Fibroblast of skin of right biceps (primary cell): Measurements from ENCODE around the gene ZNF587.
"Not testable (repeated sequence)": the region's sequence is repeated elsewhere in the genome, so short reads cannot be mapped to it uniquely, and the experiment has no call there.

ENCODE experiments used
- DNase-seq: peaks from one replicate; pipeline ENCODE4 v3.0.0-alpha.2; 2013

The ZNF587 gene

GRCh38 chr19:57849666-57850473 is at the start of gene ZNF587:
ZNF587 (plus strand) TSS chr19:57849859; CDS start chr19:57850039, 180 bp downstream.
- DNase-seq, result peak; percentile 88

GRCh38 chr19:57800696-57801095 is 49.0 kb upstream of the ZNF587 start:
- DNase-seq, result no peak

GRCh38 chr19:57802269-57802668 is 47.4 kb upstream of the ZNF587 start:
- DNase-seq, result no peak

DNA sequence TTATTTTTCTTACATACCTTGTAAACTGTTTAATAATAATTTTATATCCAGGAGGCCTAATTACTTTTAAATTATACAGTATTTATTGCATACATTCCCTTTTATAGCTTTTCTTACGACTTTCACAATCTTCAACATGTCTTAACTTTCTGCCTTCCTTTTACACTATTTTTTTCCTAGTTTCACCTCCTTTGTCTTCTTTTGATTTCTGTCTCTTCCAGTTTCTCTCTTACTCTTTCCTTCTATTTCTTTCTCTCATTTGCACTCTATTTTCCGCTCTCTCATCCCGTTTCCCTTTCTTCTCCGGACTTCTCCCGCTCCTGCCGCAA is 46.4 kb upstream of the ZNF587 start:
- DNase-seq, result no peak

GRCh38 chr19:57803594-57804325 is 45.9 kb upstream of the ZNF587 start:
- DNase-seq, result peak; percentile 99

- DNase-seq, result no peak
Measured at GRCh38 chr19:57807541-57807940, 42.1 kb upstream of the ZNF587 start.

- not testable (repeated sequence) for DNase-seq
Measured at GRCh38 chr19:57810410-57811295, 39.0 kb upstream of the ZNF587 start.

DNA sequence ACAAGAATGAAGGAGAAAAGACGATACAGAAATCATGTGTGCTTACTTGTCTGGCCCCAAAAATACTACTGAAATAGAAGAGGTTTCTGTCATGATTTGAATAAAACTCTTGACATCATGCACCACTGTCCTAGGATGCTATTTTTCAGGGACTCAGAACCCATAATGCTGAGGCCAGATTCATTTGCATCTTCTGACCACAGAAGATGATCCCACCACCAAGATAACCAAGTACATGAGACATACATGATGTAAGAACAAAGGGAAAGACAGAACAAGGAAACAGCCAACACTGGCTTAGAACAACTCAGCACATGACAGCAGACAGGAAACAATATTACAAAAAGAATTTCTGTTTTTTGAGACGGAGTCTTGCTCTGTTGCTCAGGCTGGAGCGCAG is 37.4 kb upstream of the ZNF587 start:
- no peak for DNase-seq

GRCh38 chr19:57812975-57813820 is 36.5 kb upstream of the ZNF587 start:
- not testable (repeated sequence) for DNase-seq

GRCh38 chr19:57813919-57814504 is 35.6 kb upstream of the ZNF587 start:
- DNase-seq, result no peak

DNA sequence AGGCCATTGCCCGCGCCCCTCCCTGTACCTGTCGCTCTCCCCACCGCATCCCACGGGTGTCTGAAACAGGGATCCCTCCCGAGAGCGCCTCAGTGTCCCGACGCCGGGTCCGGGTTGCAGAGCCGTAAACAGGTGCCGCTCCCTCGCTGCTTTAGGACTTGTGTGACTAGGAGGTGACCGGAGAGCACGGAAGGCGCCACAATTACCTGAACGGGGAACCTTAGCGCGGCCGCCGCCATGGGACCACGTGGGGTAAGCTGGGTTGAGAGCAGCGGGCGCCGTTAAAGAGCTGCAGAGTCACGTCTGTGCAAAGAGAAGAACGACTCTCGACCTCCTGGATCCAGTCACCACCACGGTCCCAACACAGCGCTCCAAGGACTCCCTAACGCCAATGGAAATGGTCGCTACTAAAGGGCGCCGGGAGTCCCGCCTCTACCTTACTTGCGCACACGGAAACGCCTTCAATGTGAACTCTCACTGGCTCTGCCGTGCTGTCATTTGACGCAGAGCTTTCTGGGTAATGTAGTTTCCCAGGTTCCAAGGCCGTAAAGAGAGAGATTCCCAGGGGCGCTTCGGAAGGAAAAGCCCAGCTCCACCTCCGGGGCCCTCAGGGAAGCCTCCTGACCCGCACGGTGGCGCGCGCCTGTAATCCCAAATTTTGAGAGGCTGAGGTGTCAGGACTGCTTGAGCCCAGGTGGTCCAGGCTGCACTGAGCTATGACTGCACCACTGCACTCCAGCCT is 35.0 kb upstream of the ZNF587 start, which contains the start of gene ZNF552:
TSS of gene ZNF552 (minus strand) at position 409 of the 742 bp plus-strand sequence. CDS start at position 239, 170 bp downstream.
- DNase-seq, result peak; percentile 93

DNA sequence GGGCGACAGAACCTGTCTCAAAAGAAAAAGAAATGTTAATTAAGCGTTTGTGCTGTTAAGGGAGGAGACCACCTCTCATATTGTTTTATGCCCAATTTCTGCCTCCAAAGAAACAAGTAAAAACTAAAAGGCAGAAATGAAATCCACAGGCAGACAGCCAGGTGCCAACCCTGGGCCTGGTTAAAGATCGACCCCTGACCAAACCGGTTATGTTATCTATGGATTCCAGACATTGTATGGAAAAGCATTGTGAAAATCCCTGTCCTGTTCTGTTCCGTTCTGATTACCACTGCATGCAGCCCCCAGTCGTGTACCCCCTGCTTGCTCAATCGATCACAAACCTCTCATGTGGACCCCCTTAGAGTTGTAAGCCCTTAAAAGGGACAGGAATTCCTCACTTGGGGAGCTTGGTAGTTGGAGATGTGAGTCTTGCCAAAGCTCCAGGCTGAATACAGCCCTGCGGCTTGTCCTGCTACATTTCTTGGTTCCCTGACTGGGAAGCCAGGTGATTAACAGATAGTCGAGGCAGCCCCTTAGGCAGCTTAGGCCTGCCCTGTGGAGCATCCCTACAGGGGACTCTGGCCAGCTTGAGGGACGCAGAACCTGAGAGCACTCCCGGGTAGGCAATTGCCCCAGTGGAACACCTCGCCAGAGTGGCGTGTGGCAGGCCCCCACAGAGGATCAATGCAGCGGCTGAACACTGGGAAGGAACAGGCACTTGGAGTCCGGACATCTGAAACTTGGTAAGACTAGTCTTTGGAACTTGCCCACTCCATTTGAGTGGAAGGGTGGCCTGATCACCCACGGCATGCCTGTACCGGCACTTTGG is 34.2 kb upstream of the ZNF587 start:
- no peak for DNase-seq

GRCh38 chr19:57816652-57817051 is 33.0 kb upstream of the ZNF587 start:
- no peak for DNase-seq

DNA sequence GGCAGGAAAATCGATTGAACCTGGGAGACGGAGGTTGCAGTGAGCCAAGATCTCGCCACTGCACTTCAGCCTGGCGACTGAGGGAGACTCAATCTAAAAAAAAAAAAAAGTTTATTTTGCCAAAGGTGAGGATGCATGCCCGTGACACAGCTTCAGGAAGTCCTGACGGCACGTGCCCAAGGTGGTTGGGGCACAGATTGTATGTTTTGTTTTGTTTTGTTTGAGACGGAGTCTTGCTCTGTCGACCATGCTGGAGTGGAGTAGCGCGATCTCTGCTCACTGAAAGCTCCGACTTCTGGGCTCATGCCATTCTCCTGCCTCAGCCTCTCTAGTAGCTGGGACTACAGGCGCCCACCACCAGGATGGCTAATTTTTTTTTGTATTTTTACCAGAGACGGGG is 31.7 kb upstream of the ZNF587 start:
- DNase-seq, result no peak

DNA sequence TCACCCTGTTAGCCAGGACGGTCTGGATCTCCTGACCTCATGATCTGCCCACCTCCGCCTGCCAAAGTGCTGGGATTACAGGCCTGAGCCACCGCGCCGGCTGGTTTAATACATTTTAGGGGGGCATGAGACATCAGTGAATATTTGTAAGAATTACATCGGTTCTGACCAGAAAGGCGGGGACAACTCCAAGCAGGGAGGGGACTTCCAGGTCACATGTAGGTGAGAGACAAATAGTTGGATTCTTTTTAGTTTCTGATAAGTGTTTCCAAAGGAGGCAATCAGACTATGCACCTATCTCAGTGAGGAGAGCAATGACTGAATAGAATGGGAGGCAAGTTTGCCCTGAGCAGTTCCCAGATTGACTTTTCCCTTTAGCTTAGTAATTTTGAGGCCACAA is 31.3 kb upstream of the ZNF587 start:
- no peak for DNase-seq

- peak; percentile 95 for DNase-seq
Measured at GRCh38 chr19:57819475-57820148, 30.0 kb upstream of the ZNF587 start.

- no peak for DNase-seq
Measured at GRCh38 chr19:57820599-57820998, 29.1 kb upstream of the ZNF587 start.

DNA sequence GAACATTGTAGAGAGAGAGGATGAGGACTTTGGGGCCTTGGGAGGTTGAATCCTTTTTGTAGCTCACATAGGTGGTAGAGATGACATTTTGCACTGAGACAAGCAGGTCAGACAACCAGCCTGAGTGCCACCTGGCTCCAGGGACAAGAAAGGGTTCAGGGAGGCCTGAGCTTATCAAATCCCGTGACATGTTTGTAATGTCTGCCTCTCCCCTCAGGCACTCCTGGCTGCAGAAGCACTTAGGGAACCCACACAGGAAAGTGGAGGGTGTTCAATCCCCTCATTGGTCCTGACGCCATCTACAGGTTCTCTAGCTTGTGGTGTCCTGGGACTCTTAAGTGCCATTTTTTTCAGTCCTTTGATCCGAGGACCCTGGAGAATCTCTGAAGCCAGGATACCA is 28.6 kb upstream of the ZNF587 start:
- not testable (repeated sequence) for DNase-seq

DNA sequence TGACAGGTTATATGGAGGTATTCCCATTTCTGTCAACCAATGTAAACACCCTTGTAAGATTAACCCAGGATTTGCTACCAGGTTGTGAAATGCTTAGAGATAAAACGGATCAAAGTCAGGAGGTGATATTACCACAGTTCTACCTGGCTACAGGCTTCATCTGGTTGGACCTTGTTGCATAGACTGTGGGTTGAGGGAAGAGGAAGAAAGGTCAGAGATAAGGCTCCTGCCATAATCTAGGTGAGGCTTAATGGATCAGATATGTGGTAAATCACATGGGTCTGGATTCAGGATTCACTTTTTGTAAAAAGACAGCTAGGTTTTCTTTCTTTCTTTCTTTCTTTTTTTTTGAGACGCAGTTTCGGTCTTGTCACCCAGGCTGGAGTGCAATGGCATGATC is 28.2 kb upstream of the ZNF587 start:
- not testable (repeated sequence) for DNase-seq
